Activated T-cell treated with anti-CD3 and anti-CD28 coated beads for 1 hour (primary cell): ENCODE measurements around the gene MC1R.
"Not testable (repeated sequence)": the region's sequence is repeated elsewhere in the genome, so short reads cannot be mapped to it uniquely, and the experiment has no call there.

Source experiments
- DNase-seq: peaks from one replicate; pipeline ENCODE4 v3.0.0-alpha.2; 2020; ENCODE audit warnings: low read depth

Gene MC1R

DNA sequence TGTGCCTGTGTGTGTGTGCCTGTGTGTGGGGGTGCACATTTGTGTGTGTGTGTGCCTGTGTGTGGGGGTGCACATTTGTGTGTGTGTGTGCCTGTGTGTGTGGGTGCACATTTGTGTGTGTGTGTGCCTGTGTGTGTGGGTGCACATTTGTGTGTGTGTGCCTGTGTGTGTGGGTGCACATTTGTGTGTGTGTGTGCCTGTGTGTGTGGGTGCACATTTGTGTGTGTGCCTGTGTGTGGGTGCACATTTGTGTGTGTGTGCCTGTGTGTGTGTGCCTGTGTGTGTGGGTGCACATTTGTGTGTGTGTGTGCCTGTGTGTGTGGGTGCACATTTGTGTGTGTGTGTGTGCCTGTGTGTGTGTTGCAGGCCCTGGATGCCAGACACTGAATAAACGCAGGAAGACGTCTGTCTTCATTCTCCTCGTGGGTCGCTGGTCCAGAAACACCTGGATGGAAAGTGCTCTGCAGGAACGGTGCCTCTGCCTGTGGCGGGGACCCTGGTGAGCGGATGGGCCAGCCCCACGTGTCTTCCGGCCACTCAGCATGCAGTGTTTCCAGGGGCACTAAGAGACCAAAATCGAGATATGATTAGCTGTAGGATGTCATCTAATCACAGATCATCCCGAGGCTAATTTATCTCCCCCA is 3.9 kb upstream of the MC1R start:
- not testable (repeated sequence) for DNase-seq

DNA sequence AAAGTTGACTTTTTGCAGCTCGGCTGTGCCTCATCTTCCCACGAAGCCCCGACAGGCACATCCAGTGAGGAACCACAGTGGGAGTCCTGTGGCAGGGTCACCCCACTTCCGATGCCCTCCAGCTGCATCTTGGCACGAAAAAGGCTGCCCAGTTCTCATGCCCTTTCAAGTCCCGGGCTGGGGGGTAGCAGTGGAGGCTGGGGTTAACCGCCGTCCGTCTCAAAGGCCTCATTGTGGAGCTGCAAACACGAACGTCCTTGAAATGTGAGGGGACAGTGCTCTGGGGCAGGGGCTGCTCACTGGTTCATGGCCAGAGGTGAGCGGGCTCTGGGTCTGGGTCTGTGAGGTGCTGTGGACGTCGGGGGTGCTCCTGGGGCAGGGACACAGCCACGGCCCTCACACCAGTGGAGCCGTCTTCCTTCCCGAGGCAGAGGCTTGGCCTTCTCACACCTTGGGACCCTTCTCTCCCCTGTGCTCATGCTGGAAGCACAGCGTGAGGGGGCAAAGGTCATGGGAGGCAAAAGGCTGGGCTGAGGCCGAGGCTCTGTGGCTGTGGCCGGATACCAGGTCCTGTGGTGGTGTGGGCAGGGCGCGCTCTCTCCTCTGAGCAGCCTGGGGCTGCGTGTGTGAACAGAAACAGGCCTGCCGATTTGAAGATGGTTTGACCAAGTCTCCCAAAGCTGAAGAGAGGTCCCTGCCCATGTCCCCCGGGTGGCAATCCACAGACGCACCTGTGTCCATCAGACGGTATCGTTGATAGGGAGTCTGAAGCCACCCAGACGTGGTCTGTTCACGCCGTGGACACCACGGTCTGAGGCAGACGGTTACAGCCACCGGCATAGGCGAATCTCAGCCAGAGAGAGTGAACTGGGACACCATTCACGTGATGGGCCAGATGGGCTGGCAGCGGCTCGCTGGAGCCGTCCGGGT is 3.1 kb upstream of the MC1R start:
- no peak for DNase-seq

DNA sequence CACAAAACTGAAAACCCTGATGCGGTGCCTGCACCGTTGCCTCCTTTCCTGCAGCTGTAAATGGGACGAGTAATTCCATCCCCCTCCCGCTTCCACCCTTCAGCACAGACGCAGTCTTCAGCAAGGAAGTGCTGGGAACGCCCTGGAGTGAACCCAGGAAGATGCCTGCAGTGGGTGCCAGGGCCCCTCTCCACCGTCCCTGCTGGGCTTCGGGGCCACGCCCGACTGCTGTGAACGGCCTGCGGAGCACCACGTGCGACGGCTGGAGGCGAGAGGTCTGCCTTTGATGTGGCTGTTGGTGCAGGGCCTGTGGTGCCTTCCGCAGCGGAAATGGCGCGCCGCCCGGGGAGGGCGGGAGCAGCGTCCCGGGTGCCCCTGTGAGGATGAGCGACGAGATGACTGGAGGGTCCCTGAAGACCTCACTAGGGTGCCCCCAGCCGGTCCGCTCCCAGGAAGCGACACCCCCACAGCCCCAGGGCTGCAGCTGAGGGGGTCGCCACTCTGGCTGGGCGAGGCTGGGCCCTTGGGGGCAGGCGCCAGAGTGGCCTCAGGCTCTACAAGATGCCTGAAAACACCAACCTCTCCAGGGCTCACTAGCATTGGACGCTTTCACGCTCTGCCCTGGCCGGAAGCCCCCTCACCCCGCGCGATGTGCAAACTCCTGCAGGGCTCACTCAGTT is 749 bp upstream of the MC1R start:
- DNase-seq: peak; percentile 48

DNA sequence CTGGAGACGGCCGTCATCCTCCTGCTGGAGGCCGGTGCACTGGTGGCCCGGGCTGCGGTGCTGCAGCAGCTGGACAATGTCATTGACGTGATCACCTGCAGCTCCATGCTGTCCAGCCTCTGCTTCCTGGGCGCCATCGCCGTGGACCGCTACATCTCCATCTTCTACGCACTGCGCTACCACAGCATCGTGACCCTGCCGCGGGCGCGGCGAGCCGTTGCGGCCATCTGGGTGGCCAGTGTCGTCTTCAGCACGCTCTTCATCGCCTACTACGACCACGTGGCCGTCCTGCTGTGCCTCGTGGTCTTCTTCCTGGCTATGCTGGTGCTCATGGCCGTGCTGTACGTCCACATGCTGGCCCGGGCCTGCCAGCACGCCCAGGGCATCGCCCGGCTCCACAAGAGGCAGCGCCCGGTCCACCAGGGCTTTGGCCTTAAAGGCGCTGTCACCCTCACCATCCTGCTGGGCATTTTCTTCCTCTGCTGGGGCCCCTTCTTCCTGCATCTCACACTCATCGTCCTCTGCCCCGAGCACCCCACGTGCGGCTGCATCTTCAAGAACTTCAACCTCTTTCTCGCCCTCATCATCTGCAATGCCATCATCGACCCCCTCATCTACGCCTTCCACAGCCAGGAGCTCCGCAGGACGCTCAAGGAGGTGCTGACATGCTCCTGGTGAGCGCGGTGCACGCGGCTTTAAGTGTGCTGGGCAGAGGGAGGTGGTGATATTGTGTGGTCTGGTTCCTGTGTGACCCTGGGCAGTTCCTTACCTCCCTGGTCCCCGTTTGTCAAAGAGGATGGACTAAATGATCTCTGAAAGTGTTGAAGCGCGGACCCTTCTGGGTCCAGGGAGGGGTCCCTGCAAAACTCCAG is 1.1 kb downstream of the MC1R start:
- no peak for DNase-seq

- no peak for DNase-seq
These were observed 2.1 kb downstream of the MC1R start for GRCh38 chr16:89920723-89921122.

GRCh38 chr16:89921131-89921701 is 2.6 kb downstream of the MC1R start:
- no peak for DNase-seq

- DNase-seq: no peak
These were observed 3.2 kb downstream of the MC1R start for GRCh38 chr16:89921702-89922476.

DNA sequence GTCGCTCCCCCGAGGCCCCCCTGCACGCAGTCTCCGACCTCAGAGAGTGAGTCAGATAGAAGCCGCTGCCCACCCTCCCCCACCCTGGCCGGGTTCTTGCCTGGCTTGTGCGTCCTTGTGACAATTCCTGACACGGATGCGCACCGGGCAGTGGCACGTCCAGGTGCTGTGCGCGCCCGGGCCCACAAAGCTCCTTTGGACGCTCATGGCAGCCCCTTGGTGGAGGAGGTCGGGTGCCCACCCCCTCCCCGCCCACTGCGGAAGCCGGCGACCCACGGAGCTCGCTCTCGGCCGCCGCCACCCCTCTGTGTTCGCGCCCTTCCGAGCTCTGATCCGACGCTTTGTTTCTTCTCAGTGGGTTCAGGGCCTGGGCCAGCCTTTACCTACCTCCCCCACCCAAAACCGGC is 3.8 kb downstream of the MC1R start:
- DNase-seq: no peak

DNA sequence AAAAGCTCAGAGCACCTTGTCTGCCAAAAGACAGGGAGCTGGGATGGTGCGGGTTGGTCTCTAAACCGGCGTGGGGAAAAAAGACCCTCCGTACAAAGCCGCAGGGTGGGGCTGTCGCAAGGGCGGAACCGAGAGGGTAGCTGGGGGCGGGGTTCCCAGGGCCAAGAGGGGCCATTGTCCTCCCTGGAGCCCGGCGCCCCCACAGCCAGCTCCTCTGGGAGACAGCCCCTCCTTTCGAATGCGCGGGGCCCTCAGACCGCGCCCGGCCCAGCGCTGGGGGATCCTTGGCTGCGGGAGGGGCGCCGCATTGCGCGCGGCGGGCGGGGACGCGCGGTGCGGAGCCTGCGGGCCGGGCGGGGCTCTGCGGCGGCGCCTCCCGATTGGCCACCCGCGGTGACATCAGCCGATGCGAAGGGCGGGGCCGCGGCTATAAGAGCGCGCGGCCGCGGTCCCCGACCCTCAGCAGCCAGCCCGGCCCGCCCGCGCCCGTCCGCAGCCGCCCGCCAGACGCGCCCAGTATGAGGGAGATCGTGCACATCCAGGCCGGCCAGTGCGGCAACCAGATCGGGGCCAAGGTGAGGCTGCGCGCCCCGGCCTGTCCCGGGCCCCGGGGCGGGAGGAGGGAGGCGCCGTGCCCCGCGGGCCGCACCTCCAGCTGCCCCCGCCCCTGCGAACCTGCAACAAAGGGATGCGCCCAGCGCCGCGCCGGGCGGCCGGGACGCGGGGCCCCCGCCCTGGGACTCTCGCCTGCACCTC is 4.4 kb downstream of the MC1R start, which contains the start of gene TUBB3:
Gene TUBB3, plus strand, starts transcription at position 459 of the 756 bp plus-strand sequence. Its CDS starts 60 bp downstream, at position 519.
- DNase-seq: no peak

GRCh38 chr16:89923640-89924296 is 5.1 kb downstream of the MC1R start:
- no peak for DNase-seq

DNA sequence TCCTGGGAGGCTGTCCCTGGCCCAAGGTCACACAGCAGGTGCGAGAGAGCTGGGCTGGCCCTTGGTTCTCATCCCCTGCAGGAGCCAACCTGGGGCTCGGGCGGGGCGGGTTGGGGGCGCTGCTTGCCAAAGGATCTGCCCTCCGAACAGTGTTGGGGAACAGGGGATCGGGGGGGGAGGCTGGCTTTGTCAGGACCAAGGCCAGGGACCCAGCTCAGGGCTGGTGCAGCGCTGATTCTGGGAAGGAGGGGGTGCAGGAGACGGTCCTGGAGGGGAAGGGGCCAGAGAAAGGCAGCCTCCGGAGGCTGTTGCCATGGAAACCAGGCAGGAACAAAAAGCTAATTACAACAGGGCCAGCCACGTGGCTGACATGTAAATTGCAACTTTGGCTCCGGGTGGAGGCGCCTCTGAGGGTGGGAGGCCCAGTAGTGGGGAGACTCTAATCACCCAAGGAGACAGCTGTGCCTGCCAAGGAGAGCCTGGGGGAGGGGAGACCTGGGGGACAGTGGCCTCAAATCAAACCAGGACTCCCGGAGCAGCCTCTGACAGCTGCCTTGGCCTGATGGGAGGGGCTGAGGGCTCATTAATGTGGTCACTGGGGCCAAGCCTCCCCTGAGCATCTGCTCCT is 5.7 kb downstream of the MC1R start:
- no peak for DNase-seq

DNA sequence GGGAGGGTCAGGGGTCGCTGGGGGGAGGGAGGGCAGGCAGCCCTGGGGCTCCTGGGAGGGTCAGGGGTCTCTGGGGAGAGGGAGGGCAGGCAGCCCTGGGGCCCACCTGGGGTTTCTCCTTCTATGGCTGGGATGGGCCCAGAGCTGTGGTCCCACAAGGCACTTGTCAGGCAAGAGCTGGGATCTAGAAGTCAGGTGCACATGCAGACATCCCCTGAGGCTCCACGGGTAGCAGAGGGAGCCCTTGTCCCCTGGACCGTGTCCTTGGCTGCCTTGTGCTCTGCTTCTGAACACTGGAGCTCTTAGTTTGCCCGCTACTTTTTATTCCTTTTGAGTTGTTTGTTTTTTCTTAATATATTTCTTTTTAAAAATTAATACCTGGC is 6.3 kb downstream of the MC1R start:
- no peak for DNase-seq

- no peak for DNase-seq
These were observed 7.0 kb downstream of the MC1R start for GRCh38 chr16:89925596-89926079.

GRCh38 chr16:89931305-89931896 is 12.7 kb downstream of the MC1R start:
- no peak for DNase-seq

- DNase-seq: no peak
These were observed 13.3 kb downstream of the MC1R start for GRCh38 chr16:89931964-89932363.

DNA sequence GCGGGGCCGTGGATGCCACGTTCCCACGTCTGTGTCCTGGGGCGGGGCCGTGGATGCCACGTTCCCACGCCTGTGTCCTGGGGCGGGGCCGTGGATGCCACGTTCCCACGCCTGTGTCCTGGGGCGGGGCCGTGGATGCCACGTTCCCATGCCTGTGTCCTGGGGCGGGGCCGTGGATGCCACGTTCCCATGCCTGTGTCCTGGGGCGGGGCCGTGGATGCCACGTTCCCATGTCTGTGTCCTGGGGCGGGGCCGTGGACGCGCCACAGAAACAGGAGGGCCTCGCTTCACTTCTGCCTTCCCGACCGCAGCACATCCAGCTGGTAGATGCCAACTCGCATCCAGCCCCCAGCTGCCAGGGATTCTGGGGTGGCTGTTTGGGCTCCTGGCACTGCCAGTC is 15.4 kb downstream of the MC1R start:
- DNase-seq: not testable (repeated sequence)

- DNase-seq: no peak
These were observed 16.2 kb downstream of the MC1R start for GRCh38 chr16:89934611-89935553.
